Upper lobe of left lung (tissue), 6 donors: ENCODE data around the gene STK16. TPM values are rescaled to one million over a fixed set of nuclear protein-coding genes. Genes with fewer than 3 reads are reported as not detected.
"Not testable (repeated sequence)": the region's sequence is repeated elsewhere in the genome, so short reads cannot be mapped to it uniquely, and the experiment has no call there.

Source experiments
- ATAC-seq, 2 donors: fragments of 200-7000 bp; cut with Tn5 transposase; one replicate each; pipeline ENCODE4 v1.9.1; 2022; ENCODE audit warnings: mild to moderate bottlenecking in 2 of 2, moderate library complexity in 2 of 2; ENCODE audit not compliant: low FRiP score in 2 of 2
- DNase-seq, 2 donors: peaks; one replicate each; pipeline ENCODE4 v3.0.0-alpha.2; 2019 to 2020
- H3K27ac ChIP-seq, 4 donors: fragments of 200-600 bp; sonication (generic); one replicate each; pipeline ENCODE4 v1.5.1; 2016 to 2019
- H3K27me3 ChIP-seq, 4 donors: fragments of 200-600 bp; sonication (generic); one replicate each; pipeline ENCODE4 v1.5.1; 2017 to 2019
- H3K36me3 ChIP-seq, 4 donors: fragments of 200-600 bp; sonication (generic); one replicate each; pipeline ENCODE4 v1.5.1; 2016 to 2019
- H3K4me1 ChIP-seq, 4 donors: fragments of 200-600 bp; sonication (generic); one replicate each; pipeline ENCODE4 v1.5.1; 2018 to 2019
- H3K4me3 ChIP-seq, 4 donors: fragments of 200-600 bp; sonication (generic); one replicate each; pipeline ENCODE4 v1.5.1; 2017 to 2019; ENCODE audit warnings: mild to moderate bottlenecking in 2 of 4, moderate library complexity in 1 of 4
- H3K9me3 ChIP-seq, 4 donors: fragments of 200-600 bp; sonication (generic); one replicate each; pipeline ENCODE4 v1.5.1; 2018 to 2019
- EP300 ChIP-seq, 4 donors: sonication (generic); formaldehyde crosslinking; IDR thresholded peaks; one replicate each; pipeline ENCODE4 v1.5.1; 2017; ENCODE audit warnings: antibody characterized with exemption in 4 of 4, control low read depth in 2 of 4
- POLR2A ChIP-seq, 4 donors: fragments of 450-650 bp; IDR thresholded peaks; one replicate each; pipeline ENCODE4 v1.5.1; 2016 to 2017; ENCODE audit warnings: antibody characterized with exemption in 4 of 4, mild to moderate bottlenecking in 2 of 4
- POLR2AphosphoS5 ChIP-seq, 2 donors: sonication (generic); formaldehyde crosslinking; IDR thresholded peaks; one replicate each; pipeline ENCODE4 v1.5.1; 2017; ENCODE audit warnings: antibody characterized with exemption in 2 of 2
- WGBS, 2 donors: methylation state at CpG; one replicate each; pipeline ENCODE4 v1.1.5; 2017 to 2018; 5-methylcytosine and 5-hydroxymethylcytosine counted together
- total RNA-seq, 6 donors: library from RNA; depleted of rRNA in 4 of 6; stranded (reverse); fragments of >200 nt in 4 of 6; gene quantifications; one replicate each; pipeline versions ENCODE4 v1.1.0 to v1.2.1, GENCODE V29; 2016 to 2021
- TF ChIP-seq, protein P1 (sequence below), 6 experiments: fragments of 450-650 bp in 4 of 6; fragments of 200-600 bp in 2 of 6; sonication (generic) in 2 of 6; IDR thresholded peaks; one replicate each; pipeline ENCODE4 v1.5.1; 2016 to 2019; ENCODE audit warnings: antibody characterized with exemption in 6 of 6
- donor health status: DM: no; HTN: no; CAD: no; lungs with moderate emphysema.
- donor health status: DM: no; HTN: yes; CAD: no; lungs with severe emphysema.

The STK16 gene, protein sequence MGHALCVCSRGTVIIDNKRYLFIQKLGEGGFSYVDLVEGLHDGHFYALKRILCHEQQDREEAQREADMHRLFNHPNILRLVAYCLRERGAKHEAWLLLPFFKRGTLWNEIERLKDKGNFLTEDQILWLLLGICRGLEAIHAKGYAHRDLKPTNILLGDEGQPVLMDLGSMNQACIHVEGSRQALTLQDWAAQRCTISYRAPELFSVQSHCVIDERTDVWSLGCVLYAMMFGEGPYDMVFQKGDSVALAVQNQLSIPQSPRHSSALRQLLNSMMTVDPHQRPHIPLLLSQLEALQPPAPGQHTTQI
- 10 to 100 TPM; 12.6 to 28.3 (median 15.7) TPM for total RNA-seq

DNA sequence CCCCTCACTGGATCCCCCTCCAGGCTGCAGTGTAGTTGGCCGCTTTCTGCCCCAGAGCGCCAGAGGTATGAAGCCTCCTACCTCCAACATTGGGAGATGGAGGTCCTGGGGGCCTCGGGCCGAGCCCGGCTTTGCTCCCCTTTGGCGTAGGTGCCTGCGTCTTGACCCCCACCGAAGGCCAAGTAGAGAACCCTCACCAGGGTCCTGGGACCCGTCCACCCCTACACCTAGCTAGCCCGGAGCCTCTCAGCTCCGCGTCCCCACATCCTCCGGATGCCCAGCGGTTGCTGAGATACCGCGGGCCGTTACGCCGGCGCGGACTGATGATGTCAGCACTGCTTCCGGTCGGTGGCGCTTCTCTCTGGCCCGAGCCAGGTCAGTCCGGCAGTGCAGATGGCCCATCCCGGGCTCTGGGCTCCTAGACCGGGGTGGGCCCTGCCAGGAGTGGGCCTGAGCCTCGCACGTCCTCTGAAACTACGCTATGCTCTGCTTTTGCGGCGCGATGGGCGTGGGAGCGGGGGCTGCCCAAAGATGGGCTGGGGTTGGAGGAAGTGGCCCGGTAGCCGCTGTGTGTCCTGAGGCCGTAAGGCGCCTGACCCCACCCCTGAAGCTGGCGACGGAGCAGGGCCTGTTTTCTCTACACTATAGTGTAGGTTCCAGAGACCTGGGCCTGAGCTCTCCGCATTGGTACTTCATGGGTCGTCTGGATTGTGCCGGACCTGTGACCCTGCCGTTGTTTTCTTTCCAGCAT is at the start of gene STK16, which contains the start of gene GLB1L:
Gene STK16, plus strand, starts transcription at position 332 of the 751 bp plus-strand sequence. CDS start 521 bp downstream, outside the sequence.
Gene GLB1L, minus strand, starts transcription at position 297 of the 751 bp plus-strand sequence. CDS start 1,871 bp downstream, outside the sequence.
- peaks cover under 1 to 25% (median 7%) of the 10 kb centered on the region in 4 donors for H3K36me3 ChIP-seq
- TF ChIP-seq EP300 (IDR thresholded peaks at IDR 0.05): peak in 1 of 4 donors; percentile 76
- TF ChIP-seq POLR2A (IDR thresholded peaks at IDR 0.05): peak in 3 of 4 donors; percentile 82 to 92 (median 84)
- TF ChIP-seq, protein P1, sequence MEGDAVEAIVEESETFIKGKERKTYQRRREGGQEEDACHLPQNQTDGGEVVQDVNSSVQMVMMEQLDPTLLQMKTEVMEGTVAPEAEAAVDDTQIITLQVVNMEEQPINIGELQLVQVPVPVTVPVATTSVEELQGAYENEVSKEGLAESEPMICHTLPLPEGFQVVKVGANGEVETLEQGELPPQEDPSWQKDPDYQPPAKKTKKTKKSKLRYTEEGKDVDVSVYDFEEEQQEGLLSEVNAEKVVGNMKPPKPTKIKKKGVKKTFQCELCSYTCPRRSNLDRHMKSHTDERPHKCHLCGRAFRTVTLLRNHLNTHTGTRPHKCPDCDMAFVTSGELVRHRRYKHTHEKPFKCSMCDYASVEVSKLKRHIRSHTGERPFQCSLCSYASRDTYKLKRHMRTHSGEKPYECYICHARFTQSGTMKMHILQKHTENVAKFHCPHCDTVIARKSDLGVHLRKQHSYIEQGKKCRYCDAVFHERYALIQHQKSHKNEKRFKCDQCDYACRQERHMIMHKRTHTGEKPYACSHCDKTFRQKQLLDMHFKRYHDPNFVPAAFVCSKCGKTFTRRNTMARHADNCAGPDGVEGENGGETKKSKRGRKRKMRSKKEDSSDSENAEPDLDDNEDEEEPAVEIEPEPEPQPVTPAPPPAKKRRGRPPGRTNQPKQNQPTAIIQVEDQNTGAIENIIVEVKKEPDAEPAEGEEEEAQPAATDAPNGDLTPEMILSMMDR (IDR thresholded peaks at IDR 0.05): peak in 2 of 6 experiments; percentile 7 to 23
- peak; percentile 98 to 99 for TF ChIP-seq POLR2AphosphoS5 (IDR thresholded peaks at IDR 0.05)
- peak within 1 kb of the TSS; percentile 72 to 83 (median 79) for H3K4me3 ChIP-seq
- no peaks in the 10 kb centered on the region for H3K27me3 ChIP-seq
- peak; percentile 90 to 96 for ATAC-seq
- H3K4me1 ChIP-seq: peaks cover 50 to 60% (median 51%) of the 10 kb centered on the region in 4 donors
- peak within 1 kb of the TSS; percentile 91 to 96 (median 96) for H3K27ac ChIP-seq
- H3K9me3 ChIP-seq: no peaks in the 10 kb centered on the region
- peak; percentile 93 to 99 for DNase-seq
- 0% methylated on average over 5 to 26 of the region's 46 CpGs for WGBS, 2 donors

- no peak overlapping the region for H3K27ac ChIP-seq
- H3K4me3 ChIP-seq: no peak overlapping the region
- DNase-seq (no peak), ATAC-seq (no peak)
- H3K9me3 ChIP-seq: no peaks in the 10 kb centered on the region
- no peaks in the 10 kb centered on the region for H3K36me3 ChIP-seq
- 90 to 100% methylated on average over 1 of the region's 1 CpG for WGBS, 2 donors
- no peak for TF ChIP-seq EP300 (IDR thresholded peaks at IDR 0.05)
- TF ChIP-seq POLR2AphosphoS5 (IDR thresholded peaks at IDR 0.05): no peak
- TF ChIP-seq, protein P1 (IDR thresholded peaks at IDR 0.05): no peak
- no peak for TF ChIP-seq POLR2A (IDR thresholded peaks at IDR 0.05)
- H3K4me1 ChIP-seq: no peaks in the 10 kb centered on the region
- no peaks in the 10 kb centered on the region for H3K27me3 ChIP-seq
These were observed 47.9 kb upstream of the STK16 start for GRCh38 chr2:219197388-219197787.

DNA sequence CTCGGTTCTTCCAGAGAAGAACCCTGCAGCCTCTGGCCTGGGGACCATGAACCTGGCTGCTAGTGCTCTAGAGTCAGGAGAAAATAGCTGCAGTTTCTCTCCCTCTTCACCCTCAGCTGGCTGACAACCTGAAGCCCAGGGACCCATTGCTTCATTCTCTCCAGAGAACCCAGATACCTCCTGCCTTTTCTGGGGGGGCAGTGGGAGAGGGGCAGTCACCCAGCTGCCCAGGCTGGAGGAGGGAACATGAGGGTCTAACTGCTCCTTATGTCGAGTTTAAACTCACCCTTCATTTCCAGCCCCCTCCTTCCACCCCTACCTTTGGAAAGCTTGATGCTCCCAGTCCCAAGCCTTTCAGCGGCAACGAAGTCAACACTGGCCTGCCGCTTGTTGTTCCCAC is 46.3 kb upstream of the STK16 start:
- H3K36me3 ChIP-seq: no peaks in the 10 kb centered on the region
- DNase-seq (no peak), ATAC-seq (no peak)
- H3K4me3 ChIP-seq: no peak overlapping the region
- no peaks in the 10 kb centered on the region for H3K27me3 ChIP-seq
- no peaks in the 10 kb centered on the region for H3K9me3 ChIP-seq
- TF ChIP-seq EP300 (IDR thresholded peaks at IDR 0.05) (no peak), POLR2A (IDR thresholded peaks at IDR 0.05) (no peak), POLR2AphosphoS5 (IDR thresholded peaks at IDR 0.05) (no peak)
- TF ChIP-seq, protein P1 (IDR thresholded peaks at IDR 0.05): no peak
- H3K27ac ChIP-seq: no peak overlapping the region
- WGBS, 2 donors: 78 to 80% methylated on average over 5 of the region's 5 CpGs
- H3K4me1 ChIP-seq: no peaks in the 10 kb centered on the region

DNA sequence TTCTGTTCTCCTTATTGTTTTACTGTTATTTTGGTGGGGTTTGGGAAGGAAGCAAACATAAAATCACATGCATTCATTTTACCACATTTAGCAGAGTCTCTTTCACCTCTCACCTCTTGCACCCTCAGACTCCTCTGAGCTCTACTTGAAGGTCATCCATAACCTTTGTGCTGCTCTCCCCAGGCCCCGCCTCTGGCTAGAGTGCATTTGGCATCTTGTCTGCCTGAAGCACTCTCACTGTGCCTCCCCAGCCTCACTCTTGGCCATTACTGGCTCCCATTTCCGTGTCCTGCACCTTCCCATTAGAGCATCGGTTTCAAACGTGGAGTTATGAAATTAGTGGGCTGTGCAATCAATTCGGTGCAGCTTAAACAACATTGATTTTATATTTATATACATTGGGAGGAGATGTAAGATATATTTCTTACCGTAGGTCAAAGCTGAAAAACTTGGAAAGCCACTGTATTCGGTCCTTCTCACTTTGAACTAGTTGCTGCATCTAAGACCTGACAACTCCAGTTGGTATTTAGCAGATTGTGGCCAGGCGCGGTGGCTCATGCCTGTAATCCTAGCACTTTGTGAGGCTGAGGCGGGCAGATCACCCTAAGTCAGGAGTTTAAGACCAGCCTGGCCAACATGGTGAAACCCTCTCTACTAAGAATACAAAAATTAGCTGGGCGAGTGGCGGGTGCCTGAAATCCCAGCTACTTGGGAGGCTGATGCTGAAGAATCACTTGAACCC is 45.6 kb upstream of the STK16 start:
- Histone ChIP-seq H3K9me3 (no peaks in the 10 kb centered on the region), H3K4me1 (no peaks in the 10 kb centered on the region), H3K36me3 (no peaks in the 10 kb centered on the region), H3K27me3 (no peaks in the 10 kb centered on the region), H3K27ac (no peak overlapping the region), H3K4me3 (no peak overlapping the region)
- 85 to 91% methylated on average over 12 of the region's 12 CpGs for WGBS, 2 donors
- ATAC-seq: no peak
- DNase-seq: no peak
- TF ChIP-seq, protein P1 (IDR thresholded peaks at IDR 0.05): no peak
- no peak for TF ChIP-seq POLR2A (IDR thresholded peaks at IDR 0.05)
- no peak for TF ChIP-seq EP300 (IDR thresholded peaks at IDR 0.05)
- TF ChIP-seq POLR2AphosphoS5 (IDR thresholded peaks at IDR 0.05): no peak

DNA sequence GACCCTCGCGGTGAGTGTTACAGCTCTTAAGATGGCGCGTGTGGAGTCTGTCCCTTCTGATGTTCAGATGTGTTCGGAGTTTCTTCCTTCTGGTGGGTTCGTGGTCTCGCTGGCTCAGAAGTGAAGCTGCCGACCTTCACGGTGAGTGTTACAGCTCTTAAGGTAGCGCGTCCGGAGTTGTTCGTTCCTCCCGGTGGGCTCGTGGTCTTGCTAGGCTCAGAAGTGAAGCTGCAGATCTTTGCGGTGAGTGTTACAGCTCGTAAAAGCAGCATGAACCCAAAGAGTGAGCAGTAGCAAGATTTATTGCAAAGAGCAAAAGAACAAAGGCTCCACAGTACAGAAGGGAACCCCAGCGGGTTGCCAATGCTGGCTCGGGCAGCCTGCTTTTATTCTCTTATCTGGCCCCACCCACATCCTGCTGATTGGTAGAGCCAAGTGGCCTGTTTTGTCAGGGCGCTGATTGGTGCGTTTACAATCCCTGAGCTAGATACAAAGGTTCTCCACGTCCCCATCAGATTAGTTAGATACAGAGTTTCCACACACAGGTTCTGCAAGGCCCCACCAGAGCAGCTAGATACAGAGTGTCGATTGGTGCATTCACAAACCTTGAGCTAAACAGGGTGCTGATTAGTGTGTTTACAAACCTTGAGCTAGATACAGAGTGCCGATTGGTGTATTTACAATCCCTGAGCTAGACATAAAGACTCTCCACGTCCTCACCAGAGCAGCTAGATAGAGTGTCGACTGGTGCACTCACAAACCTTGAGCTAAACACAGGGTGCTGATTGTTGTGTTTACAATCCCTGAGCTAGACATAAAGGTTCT is 44.6 kb upstream of the STK16 start:
- ATAC-seq, DNase-seq, H3K9me3 ChIP-seq, H3K4me1 ChIP-seq, H3K27me3 ChIP-seq, H3K27ac ChIP-seq, H3K36me3 ChIP-seq, H3K4me3 ChIP-seq: not testable (repeated sequence)
- 87 to 91% methylated on average over 22 to 26 of the region's 26 CpGs for WGBS, 2 donors

DNA sequence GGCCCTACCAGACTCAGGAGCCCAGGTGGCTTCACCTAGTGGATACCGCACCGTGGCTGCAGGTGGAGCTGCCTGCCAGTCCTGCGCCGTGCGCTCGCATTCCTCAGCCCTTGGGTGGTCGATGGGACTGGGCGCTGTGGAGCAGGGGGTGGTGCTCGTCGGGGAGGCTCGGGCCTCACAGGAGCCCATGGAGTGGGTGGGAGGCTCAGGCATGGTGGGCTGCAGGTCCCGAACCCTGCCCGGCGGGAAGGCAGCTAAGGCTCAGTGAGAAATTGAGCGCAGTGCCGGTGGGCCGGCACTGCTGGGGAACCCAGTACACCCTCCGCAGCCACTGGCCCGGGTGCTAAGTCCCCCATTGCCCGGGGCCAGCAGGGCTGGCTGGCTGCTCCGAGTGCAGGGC is 43.9 kb upstream of the STK16 start:
- not testable (repeated sequence) for H3K9me3 ChIP-seq, H3K4me1 ChIP-seq, H3K27me3 ChIP-seq, ATAC-seq, H3K36me3 ChIP-seq, H3K27ac ChIP-seq, H3K4me3 ChIP-seq
- WGBS, 2 donors: 87 to 88% methylated on average over 4 to 17 of the region's 21 CpGs
- peak in 1 of 2 donors; percentile 63 for DNase-seq
